Choroid plexus epithelial cell (primary cell): ENCODE data around the gene GIGYF1.

ENCODE experiments used
- DNase-seq: peaks from one replicate; pipeline ENCODE4 v3.0.0-alpha.2; 2010; ENCODE audit warnings: low read depth
- H3K4me3 ChIP-seq: 2 replicates; pipeline ENCODE4 v1.5.1; 2011; ENCODE audit warnings: low read depth, mild to moderate bottlenecking, control low read depth, low read length, moderate library complexity
- TF ChIP-seq, protein P1 (sequence below): conservative IDR thresholded peaks from 2 replicates; pipeline ENCODE4 v1.5.1; 2011; ENCODE audit warnings: low read depth, mild to moderate bottlenecking, control low read depth, inconsistent platforms, low read length, moderate library complexity

GIGYF1 gene

DNA sequence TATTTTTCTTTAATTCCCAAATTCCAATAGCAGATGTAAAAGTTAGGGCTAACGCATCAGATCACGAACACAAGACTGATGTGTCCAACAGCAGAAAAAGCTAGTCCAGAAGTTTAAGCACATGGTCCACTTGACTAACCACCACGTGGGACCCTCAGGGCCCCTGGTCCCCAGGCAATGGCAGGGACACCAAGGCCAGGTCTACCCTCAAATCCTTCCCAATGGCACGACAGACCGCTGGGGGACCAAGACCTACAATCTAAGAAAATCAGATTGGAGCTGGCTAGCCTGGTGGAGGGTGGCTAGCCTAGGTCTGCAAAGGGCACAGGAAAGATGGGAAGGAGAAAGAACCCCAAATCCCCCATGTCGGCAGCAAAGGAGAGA is 1.5 kb downstream of the GIGYF1 start:
- H3K4me3 ChIP-seq = peak overlapping the region; percentile 72
- TF ChIP-seq, protein P1, sequence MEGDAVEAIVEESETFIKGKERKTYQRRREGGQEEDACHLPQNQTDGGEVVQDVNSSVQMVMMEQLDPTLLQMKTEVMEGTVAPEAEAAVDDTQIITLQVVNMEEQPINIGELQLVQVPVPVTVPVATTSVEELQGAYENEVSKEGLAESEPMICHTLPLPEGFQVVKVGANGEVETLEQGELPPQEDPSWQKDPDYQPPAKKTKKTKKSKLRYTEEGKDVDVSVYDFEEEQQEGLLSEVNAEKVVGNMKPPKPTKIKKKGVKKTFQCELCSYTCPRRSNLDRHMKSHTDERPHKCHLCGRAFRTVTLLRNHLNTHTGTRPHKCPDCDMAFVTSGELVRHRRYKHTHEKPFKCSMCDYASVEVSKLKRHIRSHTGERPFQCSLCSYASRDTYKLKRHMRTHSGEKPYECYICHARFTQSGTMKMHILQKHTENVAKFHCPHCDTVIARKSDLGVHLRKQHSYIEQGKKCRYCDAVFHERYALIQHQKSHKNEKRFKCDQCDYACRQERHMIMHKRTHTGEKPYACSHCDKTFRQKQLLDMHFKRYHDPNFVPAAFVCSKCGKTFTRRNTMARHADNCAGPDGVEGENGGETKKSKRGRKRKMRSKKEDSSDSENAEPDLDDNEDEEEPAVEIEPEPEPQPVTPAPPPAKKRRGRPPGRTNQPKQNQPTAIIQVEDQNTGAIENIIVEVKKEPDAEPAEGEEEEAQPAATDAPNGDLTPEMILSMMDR = no peak
- DNase-seq = no peak

GRCh38 chr7:100691676-100692577 is 2.1 kb downstream of the GIGYF1 start:
- peak overlapping the region; percentile 34 for H3K4me3 ChIP-seq
- DNase-seq = peak; percentile 79
- TF ChIP-seq, protein P1 = peak; percentile 88

DNA sequence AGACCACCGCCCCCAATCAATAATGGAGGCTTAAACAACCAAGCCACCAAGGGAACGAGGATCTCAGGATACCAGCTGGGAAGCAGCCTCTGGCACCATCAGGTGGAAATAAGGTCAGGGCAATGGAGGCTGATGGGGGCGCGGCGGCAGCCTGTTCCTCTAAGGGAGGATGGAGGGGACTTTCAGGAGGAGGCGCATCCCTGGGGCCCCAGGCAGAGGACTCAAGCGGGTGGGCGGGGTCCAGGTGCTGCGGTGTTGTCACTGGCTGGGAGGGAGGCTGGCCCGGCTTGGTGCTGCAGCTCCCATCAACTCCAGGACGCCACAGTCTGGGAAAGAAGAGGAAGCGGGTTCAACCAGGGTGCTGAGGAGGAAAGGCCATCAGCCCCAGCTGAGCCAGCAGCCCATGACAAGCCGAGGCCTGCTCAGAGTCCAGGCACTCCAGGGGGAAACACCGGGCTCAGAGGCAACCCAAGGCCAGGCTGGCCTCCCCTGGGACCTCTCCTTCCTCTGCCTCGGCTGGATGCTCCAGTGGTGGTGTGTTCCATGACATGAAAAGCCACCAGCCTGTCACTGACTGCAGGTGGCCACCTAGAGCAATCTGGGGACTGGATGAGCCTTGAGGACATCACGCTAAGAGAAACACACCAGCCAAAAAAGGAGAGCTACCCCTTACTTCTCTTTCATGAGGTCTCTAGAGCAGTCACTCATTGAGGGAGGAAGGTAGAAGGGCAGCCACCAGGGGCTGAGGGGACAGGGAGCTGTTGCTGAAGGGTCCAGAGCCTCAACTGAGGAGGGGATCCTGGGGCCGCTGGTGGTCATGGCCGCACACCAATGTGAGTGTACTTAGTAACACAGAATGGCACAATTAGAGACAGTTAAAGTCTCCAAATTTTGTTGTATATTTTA is 4.6 kb downstream of the GIGYF1 start:
- TF ChIP-seq, protein P1 = no peak
- no peak overlapping the region for H3K4me3 ChIP-seq
- DNase-seq = no peak

DNA sequence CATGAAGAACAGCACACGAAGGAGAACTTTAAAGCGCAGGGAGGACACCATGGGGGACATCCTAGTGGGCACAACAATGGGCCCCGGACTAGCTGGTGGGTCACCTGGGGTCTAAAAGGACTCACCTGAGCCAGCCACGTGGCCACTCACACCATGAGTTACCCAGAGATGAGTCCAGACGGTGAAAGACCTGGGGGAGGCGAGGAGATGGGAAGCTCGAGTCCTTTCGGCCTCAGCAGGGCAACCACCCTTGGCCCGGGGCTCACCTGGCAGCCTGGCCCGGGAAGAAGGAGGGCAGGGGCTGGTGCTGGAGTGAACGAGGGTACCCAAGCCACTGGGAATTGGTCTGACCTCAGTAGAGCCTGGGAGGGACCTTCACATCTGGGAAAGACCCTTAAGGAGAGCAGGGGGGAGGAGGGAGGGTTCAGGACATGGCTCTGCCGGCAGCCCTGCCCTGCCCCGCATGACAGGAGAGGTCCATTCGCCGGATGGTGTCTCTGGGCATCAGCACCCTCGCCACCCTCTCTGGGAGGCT is 5.7 kb downstream of the GIGYF1 start:
- TF ChIP-seq, protein P1 = no peak
- no peak for DNase-seq

DNA sequence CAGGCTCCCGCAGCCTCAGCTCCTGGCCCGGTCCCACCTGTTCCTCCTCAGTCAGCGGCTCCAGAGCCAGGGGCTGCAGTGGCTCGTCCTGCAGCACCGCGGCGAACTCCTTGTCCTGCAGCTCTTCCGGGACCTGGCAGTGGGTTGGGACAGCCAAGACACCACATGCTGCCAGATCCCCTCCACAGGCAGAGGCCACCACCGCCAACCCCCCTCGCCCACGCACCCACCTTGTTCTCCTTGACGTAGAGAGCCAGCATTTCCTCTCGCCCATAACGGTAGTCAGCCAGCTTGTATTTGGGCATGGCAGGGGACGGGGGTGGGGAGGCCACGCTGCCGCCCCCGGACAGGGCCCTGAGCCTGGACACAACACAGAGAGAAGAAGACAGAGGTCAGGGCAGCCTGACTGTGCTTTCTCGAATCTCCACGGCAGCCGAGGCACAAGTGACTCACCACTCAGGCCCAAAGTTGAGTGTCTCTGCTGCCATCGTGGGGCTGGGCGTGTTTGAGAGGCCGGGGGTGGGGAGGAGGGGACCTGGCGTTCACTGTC is 6.2 kb downstream of the GIGYF1 start:
- peak; percentile 34 for DNase-seq
- no peak overlapping the region for H3K4me3 ChIP-seq
- TF ChIP-seq, protein P1 = no peak

More for the DNA sequence above, 5.7 kb downstream of the GIGYF1 start:
- H3K4me3 ChIP-seq = no peak overlapping the region

DNA sequence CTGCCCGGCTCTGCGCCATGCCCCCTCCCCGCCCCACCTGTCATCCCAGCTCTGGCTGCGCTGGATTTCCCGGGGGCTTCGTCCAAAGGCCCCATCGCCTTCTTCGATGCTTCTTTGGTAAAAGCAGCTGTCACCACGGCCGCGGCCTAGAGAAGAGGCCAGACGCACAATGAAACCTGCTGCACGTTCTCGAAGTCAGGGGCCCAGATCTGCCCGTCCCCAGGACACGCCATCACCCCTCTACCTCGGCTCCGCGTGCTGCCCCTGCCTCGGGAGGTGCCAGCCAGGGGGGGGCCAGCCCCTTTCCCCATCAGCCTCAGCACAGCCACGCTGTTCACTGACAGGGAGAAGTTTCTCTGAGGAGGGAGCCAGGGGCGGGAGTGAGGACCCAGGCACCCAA is 6.8 kb downstream of the GIGYF1 start:
- no peak for DNase-seq
- TF ChIP-seq, protein P1 = no peak
- H3K4me3 ChIP-seq = no peak overlapping the region
